ENCODE measurements around the gene EIF3F.

Gene EIF3F

GRCh38 chr11:8040261-8040920, 53.3 kb downstream of the EIF3F start:
- no peak for DNase-seq

- no peak for DNase-seq
These were observed 53.8 kb downstream of the EIF3F start for GRCh38 chr11:8040921-8041285.

GRCh38 chr11:8041576-8041975, 54.4 kb downstream of the EIF3F start:
- no peak for DNase-seq

GRCh38 chr11:8043756-8044155, 56.6 kb downstream of the EIF3F start:
- DNase-seq = no peak

- DNase-seq = no peak
These were observed 58.7 kb downstream of the EIF3F start for GRCh38 chr11:8045839-8046238.

- DNase-seq = no peak
These were observed 60.2 kb downstream of the EIF3F start for GRCh38 chr11:8047382-8047781.

GRCh38 chr11:8049084-8049483, 61.9 kb downstream of the EIF3F start:
- no peak for DNase-seq
